ENCODE results near the gene PCDHB14. TPM values are rescaled to one million over a fixed set of nuclear protein-coding genes. Genes with fewer than 3 reads are reported as not detected.
"Not testable (repeated sequence)": the region's sequence is repeated elsewhere in the genome, so short reads cannot be mapped to it uniquely, and the experiment has no call there.

PCDHB14 gene
- total RNA-seq (2014; rRNA removed; shearing (Covaris generic); ENCODE audit: low replicate concordance) = 0.48 and 0.90 TPM in 2 replicates

DNA sequence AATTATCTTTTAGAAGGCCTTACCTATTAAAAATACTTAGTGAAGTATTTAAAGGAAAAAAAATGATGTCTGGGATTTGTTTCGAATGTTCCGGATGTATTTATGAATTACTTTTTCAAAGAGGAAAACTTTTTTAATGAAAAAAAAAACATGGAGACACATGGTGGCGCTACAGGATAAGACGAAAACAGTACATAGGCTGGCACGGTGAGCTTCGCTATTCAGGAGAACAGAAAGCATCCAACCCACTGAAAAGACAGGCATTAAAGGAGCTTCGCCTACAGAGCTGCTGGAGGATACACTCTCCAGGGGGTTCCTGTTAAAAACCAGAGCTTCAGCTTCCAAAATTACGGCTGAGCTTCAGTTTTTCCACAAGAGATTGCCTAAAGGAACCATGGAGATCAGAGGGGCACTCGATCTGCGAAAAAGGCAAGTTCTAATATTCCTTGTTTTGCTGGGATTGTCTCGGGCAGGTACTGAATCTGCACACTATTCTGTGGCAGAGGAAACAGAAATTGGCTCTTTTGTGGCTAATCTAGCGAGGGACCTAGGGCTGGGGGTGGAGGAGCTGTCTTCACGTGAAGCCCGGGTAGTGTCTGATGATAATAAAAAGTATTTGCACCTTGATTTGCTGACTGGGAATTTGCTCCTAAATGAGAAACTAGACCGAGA is at the start of gene PCDHB14:
TSS of gene PCDHB14 (plus strand) at position 232 of the 672 bp plus-strand sequence. CDS start at position 395, 163 bp downstream.
- H3K4me3 ChIP-seq (ENCODE audit: low read length) = peak within 1 kb of the TSS; percentile 66
- peak within 1 kb of the TSS; percentile 88 for H2AFZ ChIP-seq (ENCODE audit: low read length)
- peak within 1 kb of the TSS; percentile 69 for H3K9ac ChIP-seq (ENCODE audit: low read length)
- H3K4me2 ChIP-seq (ENCODE audit: low read depth, low read length, poor library complexity, severe bottlenecking) = peak within 1 kb of the TSS; percentile 74
- no peak within 1 kb of the TSS for H3K27ac ChIP-seq (ENCODE audit: low read length)
- H3K79me2 ChIP-seq (ENCODE audit: low read length) = no peaks in the 10 kb centered on the region
- H3K36me3 ChIP-seq (ENCODE audit: insufficient read depth, low read length) = no peaks in the 10 kb centered on the region
- H3K4me1 ChIP-seq (ENCODE audit: low read length) = peaks cover 13% of the 10 kb centered on the region
- no peaks in the 10 kb centered on the region for H3K9me3 ChIP-seq (ENCODE audit: low read length)
- no peaks in the 10 kb centered on the region for H3K9me2 ChIP-seq (replicated peaks; ENCODE audit: insufficient read depth, low read length)
- peak; percentile 87 for DNase-seq
- H4K20me1 ChIP-seq (ENCODE audit: insufficient read depth, low read depth, low read length) = no peaks in the 10 kb centered on the region
- 0 out of 2 replicates have a peak, but pooled peaks cover 2% of the 10 kb centered on the region for H3K27me3 ChIP-seq (ENCODE audit: low read length)

DNA sequence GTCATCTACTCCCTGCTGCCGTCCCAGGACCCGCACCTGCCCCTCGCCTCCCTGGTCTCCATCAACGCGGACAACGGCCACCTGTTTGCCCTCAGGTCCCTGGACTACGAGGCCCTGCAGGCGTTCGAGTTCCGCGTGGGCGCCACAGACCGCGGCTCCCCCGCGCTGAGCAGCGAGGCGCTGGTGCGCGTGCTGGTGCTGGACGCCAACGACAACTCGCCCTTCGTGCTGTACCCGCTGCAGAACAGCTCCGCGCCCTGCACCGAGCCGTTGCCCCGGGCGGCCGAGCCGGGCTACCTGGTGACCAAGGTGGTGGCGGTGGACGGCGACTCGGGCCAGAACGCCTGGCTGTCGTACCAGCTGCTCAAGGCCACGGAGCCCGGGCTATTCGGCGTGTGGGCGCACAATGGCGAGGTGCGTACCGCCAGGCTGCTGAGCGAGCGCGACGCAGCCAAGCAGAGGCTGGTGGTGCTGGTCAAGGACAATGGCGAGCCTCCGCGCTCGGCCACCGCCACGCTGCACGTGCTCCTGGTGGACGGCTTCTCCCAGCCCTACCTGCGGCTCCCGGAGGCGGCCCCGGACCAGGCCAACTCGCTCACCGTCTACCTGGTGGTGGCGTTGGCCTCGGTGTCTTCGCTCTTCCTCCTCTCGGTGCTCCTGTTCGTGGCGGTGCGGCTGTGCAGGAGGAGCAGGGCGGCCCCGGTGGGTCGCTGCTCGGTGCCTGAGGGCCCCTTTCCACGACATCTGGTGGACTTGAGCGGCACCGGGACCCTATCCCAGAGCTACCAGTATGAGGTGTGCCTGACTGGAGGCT is 48.6 kb upstream of the PCDHB14 start:
- H3K9me3 ChIP-seq (ENCODE audit: low read length); H3K9ac ChIP-seq (ENCODE audit: low read length): not testable (repeated sequence)

DNA sequence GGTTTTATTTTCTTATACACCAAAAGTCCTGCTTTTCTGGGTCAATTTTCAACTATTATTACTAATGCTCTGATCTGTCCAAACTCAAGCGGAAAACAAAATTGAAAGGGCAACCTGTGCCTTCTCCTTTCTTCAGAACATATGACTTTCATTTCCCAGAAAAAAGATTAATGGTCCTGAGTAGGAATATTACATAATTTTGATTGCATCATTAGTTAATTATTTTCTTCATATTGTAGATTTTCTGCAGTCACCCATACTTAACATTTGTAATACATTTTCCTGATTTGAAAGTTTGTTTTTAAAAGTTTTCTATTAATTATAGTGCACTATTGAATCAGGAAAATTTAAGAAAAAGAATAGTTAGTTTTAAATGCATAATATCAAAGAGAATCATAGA is 47.2 kb upstream of the PCDHB14 start:
- no peaks in the 10 kb centered on the region for H3K36me3 ChIP-seq (ENCODE audit: insufficient read depth, low read length)
- no peak overlapping the region for H2AFZ ChIP-seq (ENCODE audit: low read length)
- H3K27me3 ChIP-seq (ENCODE audit: low read length) = no peaks in the 10 kb centered on the region
- no peaks in the 10 kb centered on the region for H4K20me1 ChIP-seq (ENCODE audit: insufficient read depth, low read depth, low read length)
- no peak overlapping the region for H3K4me3 ChIP-seq (ENCODE audit: low read length)
- no peak overlapping the region for H3K4me2 ChIP-seq (ENCODE audit: low read depth, low read length, poor library complexity, severe bottlenecking)
- no peaks in the 10 kb centered on the region for H3K9me3 ChIP-seq (ENCODE audit: low read length)
- no peak for DNase-seq
- H3K4me1 ChIP-seq (ENCODE audit: low read length) = peaks cover 6% of the 10 kb centered on the region
- H3K9ac ChIP-seq (ENCODE audit: low read length) = no peak overlapping the region
- no peaks in the 10 kb centered on the region for H3K79me2 ChIP-seq (ENCODE audit: low read length)
- no peak overlapping the region for H3K27ac ChIP-seq (ENCODE audit: low read length)
- H3K9me2 ChIP-seq (replicated peaks; ENCODE audit: insufficient read depth, low read length) = no peaks in the 10 kb centered on the region

More for the DNA sequence above, 48.6 kb upstream of the PCDHB14 start:
- not testable (repeated sequence) for H3K4me2 ChIP-seq (ENCODE audit: low read depth, low read length, poor library complexity, severe bottlenecking); DNase-seq; H3K4me1 ChIP-seq (ENCODE audit: low read length); H3K27me3 ChIP-seq (ENCODE audit: low read length); H3K9me2 ChIP-seq (replicated peaks; ENCODE audit: insufficient read depth, low read length); H3K36me3 ChIP-seq (ENCODE audit: insufficient read depth, low read length); H4K20me1 ChIP-seq (ENCODE audit: insufficient read depth, low read depth, low read length); H3K4me3 ChIP-seq (ENCODE audit: low read length); H2AFZ ChIP-seq (ENCODE audit: low read length); H3K27ac ChIP-seq (ENCODE audit: low read length); H3K79me2 ChIP-seq (ENCODE audit: low read length)

DNA sequence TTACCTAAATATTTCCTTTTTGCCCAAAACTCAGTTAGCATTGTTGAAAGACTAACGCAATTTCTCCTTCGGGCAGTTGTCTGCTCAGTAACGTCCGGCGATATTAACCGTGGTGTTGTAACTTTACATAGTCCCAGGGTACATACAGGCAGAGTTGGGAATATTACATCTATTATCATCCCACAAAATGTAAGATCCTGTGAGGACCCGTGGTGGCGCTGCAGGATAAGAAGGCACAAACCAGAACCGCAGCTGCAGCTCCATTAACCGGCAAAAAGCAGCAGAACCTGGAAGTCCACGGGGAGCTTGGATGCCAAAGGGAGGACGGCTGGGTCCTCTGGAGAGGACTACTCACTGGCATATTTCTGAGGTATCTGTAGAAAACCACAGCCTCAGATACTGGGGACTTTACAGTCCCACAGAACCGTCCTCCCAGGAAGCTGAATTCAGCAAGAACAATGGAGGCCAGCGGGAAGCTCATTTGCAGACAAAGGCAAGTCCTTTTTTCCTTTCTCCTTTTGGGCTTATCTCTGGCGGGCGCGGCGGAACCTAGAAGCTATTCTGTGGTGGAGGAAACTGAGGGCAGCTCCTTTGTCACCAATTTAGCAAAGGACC is 45.5 kb upstream of the PCDHB14 start, which contains the start of gene PCDHB8:
TSS of gene PCDHB8 (plus strand) at position 214 of the 615 bp plus-strand sequence. CDS start at position 459, 245 bp downstream.
- not testable (repeated sequence) for H3K27me3 ChIP-seq (ENCODE audit: low read length); H3K4me2 ChIP-seq (ENCODE audit: low read depth, low read length, poor library complexity, severe bottlenecking); H4K20me1 ChIP-seq (ENCODE audit: insufficient read depth, low read depth, low read length)

DNA sequence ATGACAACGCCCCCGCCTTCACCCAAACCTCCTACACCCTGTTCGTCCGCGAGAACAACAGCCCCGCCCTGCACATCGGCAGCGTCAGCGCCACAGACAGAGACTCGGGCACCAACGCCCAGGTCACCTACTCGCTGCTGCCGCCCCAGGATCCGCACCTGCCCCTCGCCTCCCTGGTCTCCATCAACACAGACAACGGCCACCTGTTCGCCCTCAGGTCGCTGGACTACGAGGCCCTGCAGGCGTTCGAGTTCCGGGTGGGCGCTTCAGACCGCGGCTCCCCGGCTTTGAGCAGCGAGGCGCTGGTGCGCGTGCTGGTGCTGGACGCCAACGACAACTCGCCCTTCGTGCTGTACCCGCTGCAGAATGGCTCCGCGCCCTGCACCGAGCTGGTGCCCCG is 43.8 kb upstream of the PCDHB14 start:
- not testable (repeated sequence) for H3K27ac ChIP-seq (ENCODE audit: low read length); H3K36me3 ChIP-seq (ENCODE audit: insufficient read depth, low read length); H3K79me2 ChIP-seq (ENCODE audit: low read length); H3K4me3 ChIP-seq (ENCODE audit: low read length); H3K9ac ChIP-seq (ENCODE audit: low read length); H2AFZ ChIP-seq (ENCODE audit: low read length); H3K27me3 ChIP-seq (ENCODE audit: low read length); H3K4me1 ChIP-seq (ENCODE audit: low read length); H3K4me2 ChIP-seq (ENCODE audit: low read depth, low read length, poor library complexity, severe bottlenecking); DNase-seq; H3K9me3 ChIP-seq (ENCODE audit: low read length); H3K9me2 ChIP-seq (replicated peaks; ENCODE audit: insufficient read depth, low read length); H4K20me1 ChIP-seq (ENCODE audit: insufficient read depth, low read depth, low read length)

More for the DNA sequence above, 45.5 kb upstream of the PCDHB14 start, which contains the start of gene PCDHB8:
- H3K36me3 ChIP-seq (ENCODE audit: insufficient read depth, low read length); H3K4me3 ChIP-seq (ENCODE audit: low read length); H3K79me2 ChIP-seq (ENCODE audit: low read length); H3K9ac ChIP-seq (ENCODE audit: low read length); H3K27ac ChIP-seq (ENCODE audit: low read length); DNase-seq; H3K4me1 ChIP-seq (ENCODE audit: low read length); H3K9me3 ChIP-seq (ENCODE audit: low read length); H3K9me2 ChIP-seq (replicated peaks; ENCODE audit: insufficient read depth, low read length); H2AFZ ChIP-seq (ENCODE audit: low read length): not testable (repeated sequence)

DNA sequence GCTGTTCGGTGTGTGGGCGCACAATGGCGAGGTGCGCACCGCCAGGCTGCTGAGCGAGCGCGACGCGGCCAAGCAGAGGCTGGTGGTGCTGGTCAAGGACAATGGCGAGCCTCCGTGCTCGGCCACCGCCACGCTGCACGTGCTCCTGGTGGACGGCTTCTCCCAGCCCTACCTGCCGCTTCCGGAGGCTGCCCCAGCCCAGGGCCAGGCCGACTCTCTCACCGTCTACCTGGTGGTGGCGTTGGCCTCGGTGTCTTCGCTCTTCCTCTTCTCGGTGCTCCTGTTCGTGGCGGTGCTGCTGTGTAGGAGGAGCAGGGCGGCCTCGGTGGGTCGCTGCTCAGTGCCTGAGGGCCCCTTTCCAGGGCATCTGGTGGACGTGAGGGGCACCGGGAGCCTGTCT is 43.3 kb upstream of the PCDHB14 start:
- not testable (repeated sequence) for H2AFZ ChIP-seq (ENCODE audit: low read length); DNase-seq; H3K79me2 ChIP-seq (ENCODE audit: low read length); H3K27me3 ChIP-seq (ENCODE audit: low read length); H3K9ac ChIP-seq (ENCODE audit: low read length); H3K9me2 ChIP-seq (replicated peaks; ENCODE audit: insufficient read depth, low read length); H3K27ac ChIP-seq (ENCODE audit: low read length); H3K4me1 ChIP-seq (ENCODE audit: low read length); H3K36me3 ChIP-seq (ENCODE audit: insufficient read depth, low read length); H3K4me3 ChIP-seq (ENCODE audit: low read length); H3K9me3 ChIP-seq (ENCODE audit: low read length); H4K20me1 ChIP-seq (ENCODE audit: insufficient read depth, low read depth, low read length); H3K4me2 ChIP-seq (ENCODE audit: low read depth, low read length, poor library complexity, severe bottlenecking)

DNA sequence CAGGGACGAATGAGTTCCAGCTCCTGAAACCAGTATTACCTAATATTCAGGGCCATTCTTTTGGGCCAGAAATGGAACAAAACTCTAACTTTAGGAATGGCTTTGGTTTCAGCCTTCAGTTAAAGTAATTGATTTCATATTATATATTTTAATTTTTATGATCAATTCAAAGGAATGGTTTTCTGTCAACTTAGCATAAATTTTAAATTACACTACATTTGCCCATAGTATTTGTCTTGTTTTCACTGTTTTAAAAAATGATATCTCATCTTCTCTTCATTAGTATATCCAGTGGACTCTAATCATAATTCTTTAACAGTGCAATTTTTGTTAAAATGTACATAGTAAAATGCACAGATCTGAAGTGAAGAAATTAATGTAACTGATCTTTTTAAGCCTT is 42.8 kb upstream of the PCDHB14 start:
- no peak overlapping the region for H3K9ac ChIP-seq (ENCODE audit: low read length)
- H3K9me3 ChIP-seq (ENCODE audit: low read length) = no peaks in the 10 kb centered on the region
- H3K27ac ChIP-seq (ENCODE audit: low read length) = no peak overlapping the region
- no peaks in the 10 kb centered on the region for H3K4me1 ChIP-seq (ENCODE audit: low read length)
- H3K4me2 ChIP-seq (ENCODE audit: low read depth, low read length, poor library complexity, severe bottlenecking) = no peak overlapping the region
- H3K36me3 ChIP-seq (ENCODE audit: insufficient read depth, low read length) = no peaks in the 10 kb centered on the region
- H3K9me2 ChIP-seq (replicated peaks; ENCODE audit: insufficient read depth, low read length) = no peaks in the 10 kb centered on the region
- no peak overlapping the region for H3K4me3 ChIP-seq (ENCODE audit: low read length)
- no peaks in the 10 kb centered on the region for H4K20me1 ChIP-seq (ENCODE audit: insufficient read depth, low read depth, low read length)
- H3K79me2 ChIP-seq (ENCODE audit: low read length) = no peaks in the 10 kb centered on the region
- H2AFZ ChIP-seq (ENCODE audit: low read length) = no peak overlapping the region
- H3K27me3 ChIP-seq (ENCODE audit: low read length) = no peaks in the 10 kb centered on the region
- DNase-seq = no peak

DNA sequence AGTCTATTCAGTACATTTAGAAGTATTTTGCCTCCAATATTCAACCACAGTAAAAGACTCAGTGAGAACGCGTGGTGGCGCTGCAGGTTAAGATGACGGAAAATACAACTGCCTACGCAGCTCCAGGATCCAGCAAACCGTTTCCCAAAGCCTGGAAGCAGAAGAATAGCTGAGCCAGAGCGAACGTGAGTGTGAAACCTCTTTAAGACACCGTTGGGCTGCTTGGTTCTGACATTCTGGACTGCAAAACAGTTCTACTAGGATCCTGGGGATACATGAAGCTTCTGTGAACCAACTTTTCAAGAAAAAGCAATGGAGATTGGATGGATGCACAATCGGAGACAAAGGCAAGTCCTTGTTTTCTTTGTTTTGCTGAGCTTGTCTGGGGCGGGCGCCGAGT is 40.9 kb upstream of the PCDHB14 start, which contains the start of gene PCDHB16:
TSS of gene PCDHB16 (plus strand) at position 140 of the 400 bp plus-strand sequence. CDS start at position 313, 173 bp downstream.
- H3K4me1 ChIP-seq (ENCODE audit: low read length) = no peaks in the 10 kb centered on the region
- H3K27me3 ChIP-seq (ENCODE audit: low read length) = no peaks in the 10 kb centered on the region
- H3K4me2 ChIP-seq (ENCODE audit: low read depth, low read length, poor library complexity, severe bottlenecking) = no peak within 1 kb of the TSS
- no peak within 1 kb of the TSS for H3K27ac ChIP-seq (ENCODE audit: low read length)
- peak; percentile 68 for DNase-seq
- no peaks in the 10 kb centered on the region for H3K9me3 ChIP-seq (ENCODE audit: low read length)
- no peaks in the 10 kb centered on the region for H3K36me3 ChIP-seq (ENCODE audit: insufficient read depth, low read length)
- no peak within 1 kb of the TSS for H3K4me3 ChIP-seq (ENCODE audit: low read length)
- H3K79me2 ChIP-seq (ENCODE audit: low read length) = no peaks in the 10 kb centered on the region
- H3K9ac ChIP-seq (ENCODE audit: low read length) = no peak within 1 kb of the TSS
- H3K9me2 ChIP-seq (replicated peaks; ENCODE audit: insufficient read depth, low read length) = no peaks in the 10 kb centered on the region
- H2AFZ ChIP-seq (ENCODE audit: low read length) = no peak within 1 kb of the TSS
- no peaks in the 10 kb centered on the region for H4K20me1 ChIP-seq (ENCODE audit: insufficient read depth, low read depth, low read length)

Data from Karpas-422 (cell line).